DMS53 treated with DMSO at 0.1 percent for 48 hours (cell line): ENCODE measurements around the gene PAPOLA.
"Not testable (repeated sequence)": the region's sequence is repeated elsewhere in the genome, so short reads cannot be mapped to it uniquely, and the experiment has no call there.

Source experiments
- DNase-seq: peaks from one replicate; lab custom pipeline; 2025; ENCODE audit not compliant: unreplicated experiment; lab: John Stamatoyannopoulos, UW

The PAPOLA gene

GRCh38 chr14:96501740-96502620, at the start of gene PAPOLA:
Gene PAPOLA, plus strand, starts transcription at chr14:96502382. Its CDS starts 211 bp downstream, at chr14:96502593.
- peak; percentile 78 for DNase-seq

GRCh38 chr14:96452684-96453083, 49.5 kb upstream of the PAPOLA start:
- DNase-seq, result no peak

DNA sequence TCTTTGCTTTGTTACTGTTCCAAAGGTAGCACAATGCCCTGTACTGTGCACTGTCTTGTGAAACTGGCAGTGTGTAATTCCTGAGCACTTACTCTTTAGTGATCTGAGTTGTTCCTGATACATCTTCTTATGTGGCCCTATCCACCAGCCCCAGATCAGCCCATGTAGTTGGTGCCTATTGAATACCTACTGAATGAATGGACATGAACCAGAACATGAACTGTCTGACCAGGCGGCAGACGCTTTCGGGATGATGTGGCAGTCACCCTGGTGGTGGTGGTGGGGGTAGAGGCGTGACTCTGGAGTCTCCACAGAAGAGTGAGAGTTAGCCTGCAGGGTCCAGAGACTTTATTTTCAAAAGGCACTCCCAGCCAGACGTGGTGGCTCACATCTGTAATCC, 46.6 kb upstream of the PAPOLA start:
- no peak for DNase-seq

DNA sequence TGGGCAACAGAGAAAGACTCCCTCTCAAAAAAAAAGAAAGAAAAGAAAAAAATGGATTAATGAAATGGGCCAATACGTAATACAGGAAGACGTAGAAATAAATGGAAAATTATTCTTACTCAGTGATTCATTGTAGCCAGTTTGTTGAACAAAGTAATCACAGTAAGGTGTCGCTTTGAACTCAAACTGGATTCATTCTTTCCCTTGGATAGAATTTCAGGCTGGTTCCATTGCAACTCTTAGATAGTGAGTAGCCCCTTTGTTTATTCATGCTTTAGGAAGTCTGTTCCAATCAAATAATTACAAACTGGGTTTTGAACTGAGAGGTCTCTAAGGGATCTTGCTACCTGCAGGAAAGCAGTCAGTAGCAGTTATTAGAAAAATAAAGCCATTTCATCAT, 42.3 kb upstream of the PAPOLA start:
- no peak for DNase-seq

DNA sequence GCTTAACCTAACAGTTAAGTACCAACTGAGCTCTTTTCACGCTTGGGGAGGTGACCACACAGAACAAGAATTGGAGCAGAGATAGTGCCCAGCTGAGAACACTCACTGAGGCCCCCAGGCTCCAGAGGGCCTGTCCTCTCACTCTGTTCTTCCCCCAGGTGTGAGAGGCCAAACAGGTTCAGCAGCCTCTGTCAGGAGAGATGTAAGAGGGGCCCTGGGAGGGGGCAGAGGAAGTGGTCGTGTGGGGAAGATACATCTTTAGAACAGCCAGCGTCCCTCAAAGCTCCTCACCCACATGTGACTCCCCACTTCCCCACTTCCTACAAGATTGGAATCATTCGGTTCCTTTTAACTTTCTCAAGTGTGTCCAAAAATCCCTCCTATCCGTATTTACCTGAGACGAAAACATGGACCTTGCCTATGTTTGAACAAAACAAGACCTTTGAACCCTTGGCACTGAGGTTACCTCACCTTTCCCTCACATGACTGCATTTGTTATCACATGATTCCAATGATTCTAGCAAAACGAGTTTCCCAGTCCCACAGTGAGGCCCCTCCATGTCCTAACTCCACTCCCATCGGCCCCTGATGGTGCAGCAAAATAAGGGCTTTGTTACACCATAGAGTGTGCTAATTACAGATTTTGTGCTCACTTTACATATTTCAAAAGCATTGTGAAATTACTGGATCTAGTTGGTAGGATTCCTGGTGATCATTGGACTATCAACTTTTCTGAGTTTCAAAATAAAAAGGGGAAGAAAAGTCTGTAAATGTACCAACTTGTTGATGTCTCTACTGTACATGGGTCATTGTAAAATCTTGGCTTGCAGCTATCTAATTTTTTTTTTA, 40.0 kb upstream of the PAPOLA start:
- peak; percentile 87 for DNase-seq

DNA sequence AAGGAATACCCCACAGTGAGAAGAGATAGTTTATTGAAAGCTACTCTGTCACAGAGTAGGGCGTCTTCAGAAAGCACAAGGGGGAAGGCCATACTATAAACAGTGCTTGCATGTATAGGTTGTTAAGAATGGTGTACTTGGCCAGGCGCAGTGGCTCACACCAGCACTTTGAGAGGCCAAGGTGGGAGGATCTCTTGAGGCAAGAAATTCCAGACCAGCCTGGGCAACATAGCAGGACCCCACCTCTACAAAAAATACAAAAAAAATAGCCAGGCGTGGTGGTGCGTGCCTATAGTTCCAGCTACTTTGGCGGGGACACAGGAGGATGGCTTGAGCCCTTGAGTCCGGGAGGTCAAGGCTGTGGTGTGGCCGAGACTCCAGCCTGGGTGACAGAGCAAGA, 38.0 kb upstream of the PAPOLA start:
- no peak for DNase-seq

- DNase-seq, result no peak
Observed at GRCh38 chr14:96466918-96467317, 35.3 kb upstream of the PAPOLA start.

GRCh38 chr14:96470331-96470730, 31.9 kb upstream of the PAPOLA start:
- DNase-seq, result no peak

DNA sequence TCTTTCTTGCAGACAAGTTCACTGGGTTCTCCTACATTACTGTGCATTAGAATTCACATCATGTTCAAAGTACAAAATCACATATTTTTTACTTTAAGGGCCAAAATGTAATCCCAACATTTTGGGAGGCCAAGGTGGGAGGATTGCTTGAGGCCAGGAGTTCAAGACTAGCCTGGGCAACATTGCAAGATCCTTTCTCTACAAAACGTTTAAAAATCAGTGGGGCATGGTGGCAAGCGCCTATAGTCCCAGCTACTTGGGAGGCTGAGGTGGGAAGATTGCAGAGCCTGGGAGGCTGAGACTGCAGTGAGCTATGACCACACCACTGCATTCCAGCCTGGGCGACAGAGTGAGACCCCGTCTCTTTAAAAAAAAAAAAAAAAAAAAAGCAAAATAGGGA, 31.2 kb upstream of the PAPOLA start:
- DNase-seq, result not testable (repeated sequence)

GRCh38 chr14:96478119-96478518, 24.1 kb upstream of the PAPOLA start:
- no peak for DNase-seq

DNA sequence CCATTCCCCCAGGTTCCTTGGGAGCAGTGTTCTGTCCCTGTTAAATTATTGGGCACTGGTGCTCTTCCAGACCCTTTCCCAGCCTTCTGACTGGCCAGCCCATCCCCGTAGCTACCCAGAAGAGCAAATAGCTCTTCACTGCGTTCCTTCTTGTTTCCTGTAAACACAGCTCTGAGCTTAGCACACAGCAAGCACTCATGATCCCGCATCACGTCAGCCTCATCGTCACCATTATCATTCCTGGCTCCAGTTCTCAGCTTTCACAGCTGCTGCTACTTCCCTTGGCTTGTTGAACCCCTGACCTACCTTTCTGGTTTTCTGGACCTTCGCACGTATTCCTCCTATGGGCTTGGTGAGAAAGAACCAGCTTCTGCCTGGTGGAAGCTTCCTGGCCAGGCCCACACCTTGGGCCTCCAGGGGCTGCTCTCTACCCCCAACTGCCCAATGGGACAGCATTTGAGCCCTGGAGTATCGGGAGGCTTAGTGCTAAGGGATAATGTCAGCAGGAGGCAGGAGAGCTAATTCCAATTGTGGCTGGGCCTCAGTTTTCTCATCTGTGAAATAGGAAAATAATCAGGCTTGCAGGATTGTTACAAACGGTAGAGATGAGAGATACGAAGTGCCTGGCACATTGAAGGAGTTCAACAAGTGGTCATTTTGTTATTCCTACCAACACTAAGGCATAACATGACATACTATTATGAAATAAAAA, 22.6 kb upstream of the PAPOLA start:
- DNase-seq, result peak; percentile 89

DNA sequence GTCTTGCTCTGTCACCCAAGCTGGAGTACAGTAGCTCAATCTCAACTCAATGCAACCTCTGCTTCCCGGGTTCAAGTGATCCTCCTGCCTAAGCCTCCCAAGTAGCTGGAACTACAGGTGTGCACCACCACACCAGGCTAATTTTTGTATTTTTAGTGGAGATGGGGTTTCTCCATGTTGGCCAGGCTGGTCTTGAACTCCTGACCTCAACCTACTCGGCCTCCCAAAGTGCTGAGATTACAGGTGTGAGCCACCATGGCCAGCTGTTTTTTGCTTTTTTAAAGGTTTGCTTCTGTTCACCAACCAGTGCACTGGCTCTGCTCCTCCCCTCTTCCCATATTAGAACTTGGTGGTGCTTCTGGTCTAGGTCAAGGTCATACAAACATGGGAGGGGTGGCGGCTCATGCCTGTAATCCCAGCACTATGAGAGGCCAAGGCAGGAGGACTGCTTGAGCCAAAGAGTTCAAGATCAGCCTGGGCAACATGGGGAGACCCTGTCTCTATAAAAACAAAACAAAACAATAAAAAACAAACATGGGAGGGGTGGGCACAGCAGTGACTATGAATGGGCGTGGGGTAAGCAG, 20.4 kb upstream of the PAPOLA start:
- no peak for DNase-seq

GRCh38 chr14:96482986-96483385, 19.2 kb upstream of the PAPOLA start:
- no peak for DNase-seq

DNA sequence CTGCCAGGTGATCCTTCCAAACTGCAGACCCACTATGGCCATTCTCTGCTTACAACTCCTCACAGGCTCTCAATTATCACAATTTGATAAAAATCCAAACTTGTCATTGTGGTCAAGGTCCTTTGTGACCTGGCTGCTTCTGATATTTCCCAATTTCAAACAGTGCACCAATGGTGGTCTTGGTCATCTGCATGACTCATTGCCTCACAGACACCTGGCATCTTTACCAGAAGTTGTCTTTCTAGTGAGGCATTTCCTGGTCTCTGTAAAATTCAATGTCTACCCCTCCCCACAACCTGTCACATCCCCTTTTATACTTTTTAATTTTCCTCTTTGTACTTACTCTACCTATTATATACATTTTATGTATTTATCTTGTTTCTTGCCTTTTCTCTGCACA, 17.8 kb upstream of the PAPOLA start:
- DNase-seq, result no peak

DNA sequence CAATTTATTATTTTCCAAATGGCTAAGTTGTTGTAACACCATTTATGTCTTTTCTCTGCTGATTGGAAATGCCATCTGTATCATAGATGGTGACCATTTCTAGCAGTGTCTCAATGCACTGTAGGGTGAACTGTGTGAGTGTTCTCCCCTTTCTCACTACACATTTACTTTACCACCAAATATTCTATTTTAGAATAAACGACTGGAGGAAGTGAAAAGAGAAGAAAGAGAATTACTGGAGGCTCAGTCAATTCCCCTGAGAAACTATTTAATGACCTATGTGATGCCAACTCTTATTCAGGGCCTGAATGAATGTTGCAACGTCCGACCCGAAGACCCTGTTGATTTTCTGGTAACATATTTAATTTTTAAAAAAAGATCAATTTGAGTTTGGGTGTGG, 15.5 kb upstream of the PAPOLA start:
- DNase-seq, result no peak

DNA sequence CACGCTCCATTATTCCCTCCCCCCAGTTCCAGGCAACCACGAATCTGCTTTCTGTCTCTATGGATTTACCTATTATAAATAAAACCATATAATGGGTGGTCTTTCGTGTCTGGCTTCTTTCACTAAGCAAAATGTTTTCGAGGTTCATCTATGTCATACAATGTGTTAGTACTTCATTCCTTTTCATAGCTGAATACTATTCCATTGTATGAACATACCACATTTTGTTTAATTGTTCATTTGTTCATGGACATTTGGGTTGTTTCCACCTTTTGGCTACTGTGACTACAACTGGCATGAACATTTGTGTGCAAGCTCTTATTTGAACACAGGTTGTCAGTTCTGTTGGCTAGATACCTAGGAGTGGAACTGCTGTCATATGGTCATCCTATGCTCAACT, 12.9 kb upstream of the PAPOLA start:
- DNase-seq, result no peak

DNA sequence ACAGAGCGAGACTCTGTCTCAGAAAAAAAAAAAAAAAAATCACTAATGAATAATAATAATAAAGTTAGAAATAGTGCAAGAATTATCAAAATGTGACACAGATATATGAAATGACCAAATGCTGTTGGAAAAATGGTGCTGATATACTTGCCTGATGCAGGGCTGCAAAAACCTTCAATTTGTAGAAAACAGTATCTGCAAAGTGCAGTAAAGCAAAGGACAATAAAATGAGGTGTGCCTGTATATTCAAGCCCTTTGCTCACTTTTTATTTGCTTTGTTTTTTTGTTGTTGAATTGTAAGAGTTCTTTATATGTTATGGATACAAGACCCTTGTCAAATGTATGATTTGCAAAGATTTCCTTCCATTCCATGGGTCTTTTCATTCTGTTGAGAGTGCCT, 9.0 kb upstream of the PAPOLA start:
- DNase-seq, result no peak

DNA sequence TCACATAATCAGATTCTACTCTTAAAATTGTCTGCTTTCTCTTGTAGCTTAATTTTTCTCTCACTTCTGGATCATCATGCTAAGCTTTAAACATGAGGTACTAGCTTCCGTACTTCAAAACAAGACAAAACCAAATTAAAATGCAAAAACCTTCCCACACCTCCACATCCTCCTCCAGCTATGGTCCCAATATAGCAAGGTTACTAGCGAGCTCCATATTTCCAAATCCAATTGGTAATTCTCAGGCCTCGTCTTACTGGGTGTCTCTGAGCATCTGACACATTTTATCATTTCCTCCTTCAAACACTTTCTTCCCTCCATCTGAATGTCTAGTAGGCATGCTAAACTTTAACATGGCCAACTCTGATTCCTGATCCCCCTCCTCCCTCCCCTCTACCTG, 7.9 kb upstream of the PAPOLA start:
- DNase-seq, result no peak

GRCh38 chr14:96497087-96497486, 5.1 kb upstream of the PAPOLA start:
- DNase-seq, result no peak

- DNase-seq, result no peak
Observed at GRCh38 chr14:96497586-96497985, 4.6 kb upstream of the PAPOLA start.

DNA sequence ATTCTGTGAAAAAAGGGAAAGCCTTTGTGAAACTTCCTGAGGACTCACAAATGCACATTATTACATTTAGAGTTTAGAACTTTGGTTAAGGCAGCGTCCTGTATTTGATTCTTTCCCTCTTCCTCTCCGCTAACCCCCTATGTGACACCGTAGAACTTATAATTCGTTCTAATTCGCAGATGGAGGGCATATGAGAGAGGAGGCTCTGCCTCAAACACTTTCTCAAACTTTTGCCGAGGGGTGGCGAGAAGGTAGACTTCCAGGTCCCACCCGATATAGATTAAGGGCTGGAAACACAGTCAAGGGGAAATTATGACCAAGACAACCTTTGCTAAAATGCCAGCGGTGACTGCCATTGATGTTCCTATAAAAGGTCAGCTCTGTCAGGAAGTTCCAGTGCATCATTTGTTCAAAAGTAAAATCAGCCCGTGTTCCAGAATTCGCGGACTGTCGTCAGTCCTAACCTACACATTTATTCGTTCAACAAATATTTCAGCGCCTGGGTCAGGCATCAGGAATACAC, 904 bp upstream of the PAPOLA start:
- DNase-seq, result no peak
